NCI-H1092 (cell line): ENCODE results near the gene A3GALT2.

ENCODE experiments used
- DNase-seq: peaks from one replicate; lab custom pipeline; 2025; lab: John Stamatoyannopoulos, UW

Gene A3GALT2

GRCh38 chr1:33350611-33351280, 29.8 kb upstream of the A3GALT2 start:
- no peak for DNase-seq

- DNase-seq: peak; percentile 88
Measured at GRCh38 chr1:33349778-33350610, 29.1 kb upstream of the A3GALT2 start.

GRCh38 chr1:33349081-33349759, 28.3 kb upstream of the A3GALT2 start:
- DNase-seq: no peak

- no peak for DNase-seq
Measured at GRCh38 chr1:33348676-33349080, 27.8 kb upstream of the A3GALT2 start.

- no peak for DNase-seq
Measured at GRCh38 chr1:33348194-33348593, 27.3 kb upstream of the A3GALT2 start.

- DNase-seq: peak; percentile 29
Measured at GRCh38 chr1:33347650-33347992, 26.7 kb upstream of the A3GALT2 start.

GRCh38 chr1:33346927-33347649, 26.2 kb upstream of the A3GALT2 start:
- DNase-seq: no peak

- no peak for DNase-seq
Measured at GRCh38 chr1:33346533-33346926, 25.6 kb upstream of the A3GALT2 start.

- DNase-seq: no peak
Measured at GRCh38 chr1:33344896-33345560, 24.1 kb upstream of the A3GALT2 start.

- no peak for DNase-seq
Measured at GRCh38 chr1:33343539-33343938, 22.6 kb upstream of the A3GALT2 start.

GRCh38 chr1:33342041-33342723, 21.3 kb upstream of the A3GALT2 start:
- DNase-seq: peak; percentile 97

GRCh38 chr1:33341190-33341589, 20.3 kb upstream of the A3GALT2 start:
- DNase-seq: no peak

GRCh38 chr1:33339413-33339812, 18.5 kb upstream of the A3GALT2 start:
- no peak for DNase-seq

GRCh38 chr1:33338440-33339211, 17.7 kb upstream of the A3GALT2 start:
- no peak for DNase-seq

GRCh38 chr1:33338048-33338439, 17.1 kb upstream of the A3GALT2 start:
- no peak for DNase-seq

GRCh38 chr1:33337441-33337840, 16.5 kb upstream of the A3GALT2 start:
- DNase-seq: no peak

GRCh38 chr1:33336580-33336979, 15.7 kb upstream of the A3GALT2 start:
- DNase-seq: peak; percentile 47

- DNase-seq: no peak
Measured at GRCh38 chr1:33335020-33335419, 14.1 kb upstream of the A3GALT2 start.

GRCh38 chr1:33334081-33334552, 13.2 kb upstream of the A3GALT2 start:
- DNase-seq: no peak

- DNase-seq: no peak
Measured at GRCh38 chr1:33332881-33333280, 12.0 kb upstream of the A3GALT2 start.
